ENCODE results near the gene BEX1. TPM values are rescaled to one million over a fixed set of nuclear protein-coding genes. Genes with fewer than 3 reads are reported as not detected.
"Not testable (repeated sequence)": the region's sequence is repeated elsewhere in the genome, so short reads cannot be mapped to it uniquely, and the experiment has no call there.

Gene BEX1
- 0.43 TPM for total RNA-seq

- DNase-seq (ENCODE audit: low spot score) (no peak), ATAC-seq (no peak)
These were observed at the start of gene BEX1 for GRCh38 chrX:103063918-103064434. Gene BEX1, minus strand, starts transcription at chrX:103064171. Its CDS starts 897 bp downstream, at chrX:103063274.

GRCh38 chrX:103109497-103109896 lies 45.5 kb upstream of the BEX1 start:
- not testable (repeated sequence) for DNase-seq (ENCODE audit: low spot score); ATAC-seq

GRCh38 chrX:103107836-103108235 lies 43.9 kb upstream of the BEX1 start:
- DNase-seq (ENCODE audit: low spot score) (no peak), ATAC-seq (no peak)

- not testable (repeated sequence) for ATAC-seq; DNase-seq (ENCODE audit: low spot score)
These were observed 43.3 kb upstream of the BEX1 start for GRCh38 chrX:103107227-103107737.

- ATAC-seq; DNase-seq (ENCODE audit: low spot score): not testable (repeated sequence)
These were observed 40.4 kb upstream of the BEX1 start for GRCh38 chrX:103104370-103104769.

- not testable (repeated sequence) for ATAC-seq; DNase-seq (ENCODE audit: low spot score)
These were observed 39.9 kb upstream of the BEX1 start for GRCh38 chrX:103103866-103104265.

- DNase-seq (ENCODE audit: low spot score), result no peak
These were observed 37.5 kb upstream of the BEX1 start for GRCh38 chrX:103101299-103102042.

GRCh38 chrX:103100484-103100883 lies 36.5 kb upstream of the BEX1 start:
- ATAC-seq, result no peak
- no peak for DNase-seq (ENCODE audit: low spot score)

More at GRCh38 chrX:103101299-103102042, 37.5 kb upstream of the BEX1 start:
- no peak for ATAC-seq

GRCh38 chrX:103099691-103100090 lies 35.7 kb upstream of the BEX1 start:
- no peak for DNase-seq (ENCODE audit: low spot score)
- ATAC-seq, result no peak

GRCh38 chrX:103098488-103098887 lies 34.5 kb upstream of the BEX1 start:
- ATAC-seq, result no peak
- DNase-seq (ENCODE audit: low spot score), result no peak

- ATAC-seq, result peak; percentile 22
- no peak for DNase-seq (ENCODE audit: low spot score)
These were observed 29.0 kb upstream of the BEX1 start, which contains the start of gene NXF3 for GRCh38 chrX:103092942-103093341. Gene NXF3, minus strand, starts transcription at chrX:103093143. Its CDS starts 120 bp downstream, at chrX:103093023.

GRCh38 chrX:103081051-103081450 lies 17.1 kb upstream of the BEX1 start:
- no peak for DNase-seq (ENCODE audit: low spot score)
- no peak for ATAC-seq

GRCh38 chrX:103073467-103073866 lies 9.5 kb upstream of the BEX1 start:
- DNase-seq (ENCODE audit: low spot score) (no peak), ATAC-seq (no peak)

- DNase-seq (ENCODE audit: low spot score) (no peak), ATAC-seq (no peak)
These were observed 2.6 kb upstream of the BEX1 start for GRCh38 chrX:103066606-103067005.

GRCh38 chrX:103063191-103063845 lies 653 bp downstream of the BEX1 start:
- DNase-seq (ENCODE audit: low spot score) (no peak), ATAC-seq (peak; percentile 52)

GRCh38 chrX:103061486-103061885 lies 2.5 kb downstream of the BEX1 start:
- ATAC-seq, result no peak
- DNase-seq (ENCODE audit: low spot score), result no peak

GRCh38 chrX:103056902-103057301 lies 7.1 kb downstream of the BEX1 start:
- ATAC-seq (peak; percentile 88), DNase-seq (ENCODE audit: low spot score) (no peak)

GRCh38 chrX:103052625-103053024 lies 11.3 kb downstream of the BEX1 start:
- DNase-seq (ENCODE audit: low spot score), result no peak
- peak; percentile 81 for ATAC-seq

GRCh38 chrX:103051260-103051789 lies 12.6 kb downstream of the BEX1 start:
- ATAC-seq (no peak), DNase-seq (ENCODE audit: low spot score) (no peak)

GRCh38 chrX:103033371-103033770 lies 30.6 kb downstream of the BEX1 start:
- not testable (repeated sequence) for DNase-seq (ENCODE audit: low spot score); ATAC-seq

GRCh38 chrX:103017542-103017941 lies 46.4 kb downstream of the BEX1 start:
- ATAC-seq (no peak), DNase-seq (ENCODE audit: low spot score) (no peak)
